Measurements from ENCODE around the gene DGKG. TPM values are rescaled to one million over a fixed set of nuclear protein-coding genes. Genes with fewer than 3 reads are reported as not detected.

The DGKG gene
- total RNA-seq, 5 donors from 2014 or later (not counting 1 experiment from before 2014, with no cell fraction given), result 0.03 to 0.10 TPM; not detected in 3

- peaks cover 0 to 6% of the 10 kb centered on the region in 2 donors for H3K27me3 Mint-ChIP-seq
- no peak overlapping the region for H3K4me3 ChIP-seq (ENCODE audit: control insufficient read depth in 1 of 2, extremely low read depth in 1 of 2, low read length in 1 of 2)
- no peaks in the 10 kb centered on the region for H3K9me3 Mint-ChIP-seq
- H3K27ac ChIP-seq (ENCODE audit: low read length), result no peak overlapping the region
- no peaks in the 10 kb centered on the region for H3K36me3 ChIP-seq (ENCODE audit: control insufficient read depth in 2 of 2, extremely low read depth in 1 of 2, insufficient read depth in 1 of 2, low read length in 1 of 2)
- ATAC-seq (replicated peaks in 1 of 4) (no peak), DNase-seq (no peak)
- no peak overlapping the region for H3K4me3 Mint-ChIP-seq
- CTCF ChIA-PET, result no interaction called here
- H3K4me1 ChIP-seq (ENCODE audit: control insufficient read depth in 1 of 2, extremely low read depth in 1 of 2, insufficient read depth in 2 of 2, low read length in 2 of 2), result peaks cover 0 to 2% of the 10 kb centered on the region in 2 experiments
- H3K27ac Mint-ChIP-seq, result no peak overlapping the region
- H3K27me3 ChIP-seq (replicated peaks in 1 of 2; ENCODE audit: control insufficient read depth in 2 of 2, extremely low read depth in 1 of 2, insufficient read depth in 2 of 2, low read length in 1 of 2), result no peaks in the 10 kb centered on the region
- no peaks in the 10 kb centered on the region for H3K36me3 Mint-ChIP-seq
- no CpG with 5 or more reads among the region's 1 CpG for WGBS (ENCODE audit: insufficient coverage)
- H3K9me3 ChIP-seq, result no peaks in the 10 kb centered on the region
- POLR2A ChIA-PET, result no interaction called here
- peaks cover 0 to 3% (median 2%) of the 10 kb centered on the region in 3 donors for H3K4me1 Mint-ChIP-seq
These were observed 144.2 kb downstream of the DGKG start for GRCh38 chr3:186217820-186218164.

GRCh38 chr3:186216900-186217819 is 144.9 kb downstream of the DGKG start:
- Histone ChIP-seq H3K27me3 (replicated peaks in 1 of 2; ENCODE audit: control insufficient read depth in 2 of 2, extremely low read depth in 1 of 2, insufficient read depth in 2 of 2, low read length in 1 of 2) (no peaks in the 10 kb centered on the region), H3K4me3 (ENCODE audit: control insufficient read depth in 1 of 2, extremely low read depth in 1 of 2, low read length in 1 of 2) (no peak overlapping the region), H3K36me3 (ENCODE audit: control insufficient read depth in 2 of 2, extremely low read depth in 1 of 2, insufficient read depth in 1 of 2, low read length in 1 of 2) (no peaks in the 10 kb centered on the region), H3K4me1 (ENCODE audit: control insufficient read depth in 1 of 2, extremely low read depth in 1 of 2, insufficient read depth in 2 of 2, low read length in 2 of 2) (peaks cover 0 to 2% of the 10 kb centered on the region in 2 experiments), H3K9me3 (no peaks in the 10 kb centered on the region), H3K27ac (ENCODE audit: low read length) (no peak overlapping the region)
- Mint-ChIP-seq H3K36me3 (no peaks in the 10 kb centered on the region), H3K4me3 (no peak overlapping the region), H3K27ac (no peak overlapping the region), H3K4me1 (peaks cover 0 to 3% (median 2%) of the 10 kb centered on the region in 3 donors), H3K9me3 (no peaks in the 10 kb centered on the region), H3K27me3 (peaks cover 0 to 6% of the 10 kb centered on the region in 2 donors)
- ChIA-PET CTCF (no interaction called here), POLR2A (no interaction called here)
- ATAC-seq (replicated peaks in 1 of 4) (no peak), DNase-seq (no peak)
- 100% methylated on average over 1 of the region's 4 CpGs for WGBS (ENCODE audit: insufficient coverage)

- no peak overlapping the region for H3K27ac ChIP-seq (ENCODE audit: low read length)
- Mint-ChIP-seq H3K4me3 (no peak overlapping the region), H3K27ac (no peak overlapping the region), H3K4me1 (peaks cover 0 to 3% (median 2%) of the 10 kb centered on the region in 3 donors), H3K27me3 (peaks cover 0 to 6% of the 10 kb centered on the region in 2 donors), H3K9me3 (no peaks in the 10 kb centered on the region), H3K36me3 (no peaks in the 10 kb centered on the region)
- no peaks in the 10 kb centered on the region for H3K9me3 ChIP-seq
- peaks cover 2% of the 10 kb centered on the region in 2 experiments for H3K4me1 ChIP-seq (ENCODE audit: control insufficient read depth in 1 of 2, extremely low read depth in 1 of 2, insufficient read depth in 2 of 2, low read length in 2 of 2)
- DNase-seq, result no peak
- H3K4me3 ChIP-seq (ENCODE audit: control insufficient read depth in 1 of 2, extremely low read depth in 1 of 2, low read length in 1 of 2), result no peak overlapping the region
- WGBS (ENCODE audit: insufficient coverage), result no CpG with 5 or more reads among the region's 2 CpGs
- ChIA-PET POLR2A (no interaction called here), CTCF (no interaction called here)
- no peaks in the 10 kb centered on the region for H3K36me3 ChIP-seq (ENCODE audit: control insufficient read depth in 2 of 2, extremely low read depth in 1 of 2, insufficient read depth in 1 of 2, low read length in 1 of 2)
- ATAC-seq (replicated peaks in 1 of 4), result no peak
- peaks cover 0 to 8% of the 10 kb centered on the region in 2 experiments for H3K27me3 ChIP-seq (replicated peaks in 1 of 2; ENCODE audit: control insufficient read depth in 2 of 2, extremely low read depth in 1 of 2, insufficient read depth in 2 of 2, low read length in 1 of 2)
These were observed 147.4 kb downstream of the DGKG start for GRCh38 chr3:186214670-186215069.

- ChIA-PET POLR2A (no interaction called here), CTCF (interaction anchor here in 1 of 2 donors (0.5 kb wide), 1 partner anchor 401 kb away, joined by 3 read pairs; no protein-coding TSS in a partner anchor)
- peaks cover 2% of the 10 kb centered on the region in 2 experiments for H3K4me1 ChIP-seq (ENCODE audit: control insufficient read depth in 1 of 2, extremely low read depth in 1 of 2, insufficient read depth in 2 of 2, low read length in 2 of 2)
- H3K27ac ChIP-seq (ENCODE audit: low read length), result no peak overlapping the region
- H3K4me3 ChIP-seq (ENCODE audit: control insufficient read depth in 1 of 2, extremely low read depth in 1 of 2, low read length in 1 of 2), result no peak overlapping the region
- Mint-ChIP-seq H3K9me3 (no peaks in the 10 kb centered on the region), H3K4me1 (peaks cover 0 to 3% (median 2%) of the 10 kb centered on the region in 3 donors), H3K36me3 (no peaks in the 10 kb centered on the region), H3K4me3 (no peak overlapping the region), H3K27me3 (peaks cover 0 to 3% of the 10 kb centered on the region in 2 donors), H3K27ac (no peak overlapping the region)
- no peaks in the 10 kb centered on the region for H3K36me3 ChIP-seq (ENCODE audit: control insufficient read depth in 2 of 2, extremely low read depth in 1 of 2, insufficient read depth in 1 of 2, low read length in 1 of 2)
- H3K27me3 ChIP-seq (replicated peaks in 1 of 2; ENCODE audit: control insufficient read depth in 2 of 2, extremely low read depth in 1 of 2, insufficient read depth in 2 of 2, low read length in 1 of 2), result peaks cover 0 to 8% of the 10 kb centered on the region in 2 experiments
- DNase-seq (no peak), ATAC-seq (replicated peaks in 1 of 4) (no peak)
- WGBS (ENCODE audit: insufficient coverage), result 83% methylated on average over 1 of the region's 4 CpGs
- no peaks in the 10 kb centered on the region for H3K9me3 ChIP-seq
These were observed 148.1 kb downstream of the DGKG start for GRCh38 chr3:186213946-186214345.

GRCh38 chr3:186212611-186213010 is 149.4 kb downstream of the DGKG start:
- POLR2A ChIA-PET, result no interaction called here
- H3K36me3 ChIP-seq (ENCODE audit: control insufficient read depth in 2 of 2, extremely low read depth in 1 of 2, insufficient read depth in 1 of 2, low read length in 1 of 2), result no peaks in the 10 kb centered on the region
- ATAC-seq (replicated peaks in 1 of 4) (no peak), DNase-seq (no peak)
- no peaks in the 10 kb centered on the region for H3K9me3 ChIP-seq
- CTCF ChIA-PET, result interaction anchor here in 1 of 2 donors (0.6 kb wide), 1 partner anchor 52 kb away, joined by 3 read pairs; no protein-coding TSS in a partner anchor
- Mint-ChIP-seq H3K36me3 (no peaks in the 10 kb centered on the region), H3K4me1 (peaks cover 0 to 3% (median 0%) of the 10 kb centered on the region in 3 donors), H3K9me3 (no peaks in the 10 kb centered on the region), H3K27me3 (peaks cover 0 to 3% of the 10 kb centered on the region in 2 donors), H3K27ac (no peak overlapping the region), H3K4me3 (no peak overlapping the region)
- peaks cover 0 to 8% of the 10 kb centered on the region in 2 experiments for H3K27me3 ChIP-seq (replicated peaks in 1 of 2; ENCODE audit: control insufficient read depth in 2 of 2, extremely low read depth in 1 of 2, insufficient read depth in 2 of 2, low read length in 1 of 2)
- no peak overlapping the region for H3K27ac ChIP-seq (ENCODE audit: low read length)
- H3K4me1 ChIP-seq (ENCODE audit: control insufficient read depth in 1 of 2, extremely low read depth in 1 of 2, insufficient read depth in 2 of 2, low read length in 2 of 2), result peaks cover 0 to 2% of the 10 kb centered on the region in 2 experiments
- WGBS (ENCODE audit: insufficient coverage), result no CpG with 5 or more reads among the region's 3 CpGs
- H3K4me3 ChIP-seq (ENCODE audit: control insufficient read depth in 1 of 2, extremely low read depth in 1 of 2, low read length in 1 of 2), result no peak overlapping the region

- no peak overlapping the region for H3K27ac Mint-ChIP-seq
- Histone ChIP-seq H3K4me3 (ENCODE audit: control insufficient read depth in 1 of 2, extremely low read depth in 1 of 2, low read length in 1 of 2) (no peak overlapping the region), H3K36me3 (ENCODE audit: control insufficient read depth in 2 of 2, extremely low read depth in 1 of 2, insufficient read depth in 1 of 2, low read length in 1 of 2) (no peaks in the 10 kb centered on the region), H3K4me1 (ENCODE audit: control insufficient read depth in 1 of 2, extremely low read depth in 1 of 2, insufficient read depth in 2 of 2, low read length in 2 of 2) (peaks cover 0 to 2% of the 10 kb centered on the region in 2 experiments), H3K27me3 (replicated peaks in 1 of 2; ENCODE audit: control insufficient read depth in 2 of 2, extremely low read depth in 1 of 2, insufficient read depth in 2 of 2, low read length in 1 of 2) (peaks cover 0 to 8% of the 10 kb centered on the region in 2 experiments), H3K9me3 (no peaks in the 10 kb centered on the region), H3K27ac (ENCODE audit: low read length) (no peak overlapping the region)
- peaks cover 0 to 3% (median 0%) of the 10 kb centered on the region in 3 donors for H3K4me1 Mint-ChIP-seq
- no peak for ATAC-seq (replicated peaks in 1 of 4)
- POLR2A ChIA-PET, result no interaction called here
- WGBS (ENCODE audit: insufficient coverage), result 93% methylated on average over 8 of the region's 9 CpGs
- CTCF ChIA-PET, result no interaction called here
- H3K9me3 Mint-ChIP-seq, result no peaks in the 10 kb centered on the region
- DNase-seq, result no peak
- H3K27me3 Mint-ChIP-seq, result peaks cover 0 to 3% of the 10 kb centered on the region in 2 donors
- no peak overlapping the region for H3K4me3 Mint-ChIP-seq
- no peaks in the 10 kb centered on the region for H3K36me3 Mint-ChIP-seq
These were observed 151.1 kb downstream of the DGKG start for GRCh38 chr3:186210852-186211500.

Measured in T-cell (primary cell).